ENCODE data around the gene CCL22.

CCL22 gene

DNA sequence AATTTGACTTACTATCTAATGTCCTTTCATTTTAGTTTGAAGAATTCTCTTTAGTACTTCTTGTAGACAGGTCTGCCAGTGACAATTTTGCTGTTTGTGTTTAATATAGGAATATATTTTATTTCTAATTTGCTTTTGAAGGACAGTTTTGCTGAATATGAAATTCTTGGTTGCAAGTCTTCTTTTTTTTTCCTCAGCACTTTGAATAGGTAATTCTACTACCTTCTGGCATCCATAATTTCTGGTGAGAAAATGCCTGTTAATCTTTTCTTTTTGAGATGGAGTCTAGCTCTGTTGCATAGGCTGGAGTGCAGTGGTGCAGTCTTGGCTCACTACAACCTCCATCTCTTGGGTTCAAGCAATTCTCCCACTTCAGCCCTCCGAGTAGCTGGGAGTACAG is 25.2 kb upstream of the CCL22 start:
- Histone ChIP-seq H3K4me3 (ENCODE audit: low read length, poor library complexity, severe bottlenecking) (no peak overlapping the region), H3K9ac (ENCODE audit: low read depth, low read length, poor library complexity, severe bottlenecking) (no peak overlapping the region), H3K9me3 (ENCODE audit: insufficient read depth, low read depth, low read length) (no peaks in the 10 kb centered on the region), H3K4me2 (ENCODE audit: low read depth, low read length, poor library complexity, severe bottlenecking) (no peak overlapping the region), H4K20me1 (ENCODE audit: insufficient read depth, low read length, poor library complexity, severe bottlenecking) (no peaks in the 10 kb centered on the region), H2AFZ (ENCODE audit: low read length) (no peak overlapping the region), H3K9me2 (replicated peaks; ENCODE audit: low read depth, low read length) (no peaks in the 10 kb centered on the region), H3K27me3 (ENCODE audit: insufficient read depth, low read length, poor library complexity, severe bottlenecking) (no peaks in the 10 kb centered on the region), H3K4me1 (ENCODE audit: insufficient read depth, low read length, poor library complexity, severe bottlenecking) (no peaks in the 10 kb centered on the region), H3K79me2 (ENCODE audit: insufficient read depth, low read length) (no peaks in the 10 kb centered on the region), H3K36me3 (ENCODE audit: insufficient read depth, low read length) (no peaks in the 10 kb centered on the region), H3F3A (ENCODE audit: low read depth) (no peaks in the 10 kb centered on the region)
- no peak for TF ChIP-seq EZH2phosphoT487 (IDR thresholded peaks at IDR 0.05; ENCODE audit: borderline replicate concordance)
- TF ChIP-seq, protein P1, sequence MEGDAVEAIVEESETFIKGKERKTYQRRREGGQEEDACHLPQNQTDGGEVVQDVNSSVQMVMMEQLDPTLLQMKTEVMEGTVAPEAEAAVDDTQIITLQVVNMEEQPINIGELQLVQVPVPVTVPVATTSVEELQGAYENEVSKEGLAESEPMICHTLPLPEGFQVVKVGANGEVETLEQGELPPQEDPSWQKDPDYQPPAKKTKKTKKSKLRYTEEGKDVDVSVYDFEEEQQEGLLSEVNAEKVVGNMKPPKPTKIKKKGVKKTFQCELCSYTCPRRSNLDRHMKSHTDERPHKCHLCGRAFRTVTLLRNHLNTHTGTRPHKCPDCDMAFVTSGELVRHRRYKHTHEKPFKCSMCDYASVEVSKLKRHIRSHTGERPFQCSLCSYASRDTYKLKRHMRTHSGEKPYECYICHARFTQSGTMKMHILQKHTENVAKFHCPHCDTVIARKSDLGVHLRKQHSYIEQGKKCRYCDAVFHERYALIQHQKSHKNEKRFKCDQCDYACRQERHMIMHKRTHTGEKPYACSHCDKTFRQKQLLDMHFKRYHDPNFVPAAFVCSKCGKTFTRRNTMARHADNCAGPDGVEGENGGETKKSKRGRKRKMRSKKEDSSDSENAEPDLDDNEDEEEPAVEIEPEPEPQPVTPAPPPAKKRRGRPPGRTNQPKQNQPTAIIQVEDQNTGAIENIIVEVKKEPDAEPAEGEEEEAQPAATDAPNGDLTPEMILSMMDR (conservative IDR thresholded peaks at IDR 0.05; ENCODE audit: low read length) = no peak

DNA sequence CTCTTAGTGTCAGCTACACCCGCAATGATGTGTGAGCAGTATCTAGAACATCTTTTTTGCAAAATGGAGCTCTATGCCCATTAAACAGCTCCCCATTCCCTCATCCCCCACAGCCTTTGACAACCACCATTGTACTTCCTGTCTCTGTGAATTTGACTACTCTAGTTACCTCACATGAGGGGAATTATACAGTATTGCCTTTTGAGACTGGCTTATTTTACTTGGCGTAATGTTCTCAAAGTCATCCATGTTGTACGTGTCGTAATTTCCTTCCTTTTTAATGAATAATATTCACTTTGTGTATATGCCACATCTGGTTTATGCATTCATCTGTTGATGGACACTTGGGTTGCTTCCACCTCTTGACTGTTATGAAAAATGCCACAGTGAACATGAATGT is 23.2 kb upstream of the CCL22 start:
- no peaks in the 10 kb centered on the region for H4K20me1 ChIP-seq (ENCODE audit: insufficient read depth, low read length, poor library complexity, severe bottlenecking)
- no peaks in the 10 kb centered on the region for H3K27me3 ChIP-seq (ENCODE audit: insufficient read depth, low read length, poor library complexity, severe bottlenecking)
- H3K4me3 ChIP-seq (ENCODE audit: low read length, poor library complexity, severe bottlenecking) = no peak overlapping the region
- H3K9me2 ChIP-seq (replicated peaks; ENCODE audit: low read depth, low read length) = no peaks in the 10 kb centered on the region
- no peak overlapping the region for H3K4me2 ChIP-seq (ENCODE audit: low read depth, low read length, poor library complexity, severe bottlenecking)
- H3F3A ChIP-seq (ENCODE audit: low read depth) = no peaks in the 10 kb centered on the region
- no peak overlapping the region for H3K9ac ChIP-seq (ENCODE audit: low read depth, low read length, poor library complexity, severe bottlenecking)
- H3K36me3 ChIP-seq (ENCODE audit: insufficient read depth, low read length) = no peaks in the 10 kb centered on the region
- no peaks in the 10 kb centered on the region for H3K4me1 ChIP-seq (ENCODE audit: insufficient read depth, low read length, poor library complexity, severe bottlenecking)
- no peaks in the 10 kb centered on the region for H3K79me2 ChIP-seq (ENCODE audit: insufficient read depth, low read length)
- TF ChIP-seq EZH2phosphoT487 (IDR thresholded peaks at IDR 0.05; ENCODE audit: borderline replicate concordance) = no peak
- TF ChIP-seq, protein P1 (conservative IDR thresholded peaks at IDR 0.05; ENCODE audit: low read length) = no peak
- no peaks in the 10 kb centered on the region for H3K9me3 ChIP-seq (ENCODE audit: insufficient read depth, low read depth, low read length)
- no peak overlapping the region for H2AFZ ChIP-seq (ENCODE audit: low read length)

GRCh38 chr16:57341062-57341440 is 17.5 kb upstream of the CCL22 start:
- Histone ChIP-seq H3K4me1 (ENCODE audit: insufficient read depth, low read length, poor library complexity, severe bottlenecking) (no peaks in the 10 kb centered on the region), H2AFZ (ENCODE audit: low read length) (no peak overlapping the region), H3K4me3 (ENCODE audit: low read length, poor library complexity, severe bottlenecking) (no peak overlapping the region), H3K9me3 (ENCODE audit: insufficient read depth, low read depth, low read length) (no peaks in the 10 kb centered on the region), H3K27me3 (ENCODE audit: insufficient read depth, low read length, poor library complexity, severe bottlenecking) (peaks cover 8% of the 10 kb centered on the region), H4K20me1 (ENCODE audit: insufficient read depth, low read length, poor library complexity, severe bottlenecking) (no peaks in the 10 kb centered on the region), H3K79me2 (ENCODE audit: insufficient read depth, low read length) (no peaks in the 10 kb centered on the region), H3K9me2 (replicated peaks; ENCODE audit: low read depth, low read length) (no peaks in the 10 kb centered on the region), H3K36me3 (ENCODE audit: insufficient read depth, low read length) (no peaks in the 10 kb centered on the region), H3F3A (ENCODE audit: low read depth) (no peaks in the 10 kb centered on the region), H3K4me2 (ENCODE audit: low read depth, low read length, poor library complexity, severe bottlenecking) (no peak overlapping the region), H3K9ac (ENCODE audit: low read depth, low read length, poor library complexity, severe bottlenecking) (no peak overlapping the region)
- TF ChIP-seq, protein P1 (conservative IDR thresholded peaks at IDR 0.05; ENCODE audit: low read length) = no peak
- TF ChIP-seq EZH2phosphoT487 (IDR thresholded peaks at IDR 0.05; ENCODE audit: borderline replicate concordance) = no peak
